KG1 (cell line): Measurements from ENCODE around the gene CAPNS1.
"Not testable (repeated sequence)": the region's sequence is repeated elsewhere in the genome, so short reads cannot be mapped to it uniquely, and the experiment has no call there.

Source experiments
- DNase-seq: peaks from one replicate; lab custom pipeline; 2025; lab: John Stamatoyannopoulos, UW

The CAPNS1 gene

DNA sequence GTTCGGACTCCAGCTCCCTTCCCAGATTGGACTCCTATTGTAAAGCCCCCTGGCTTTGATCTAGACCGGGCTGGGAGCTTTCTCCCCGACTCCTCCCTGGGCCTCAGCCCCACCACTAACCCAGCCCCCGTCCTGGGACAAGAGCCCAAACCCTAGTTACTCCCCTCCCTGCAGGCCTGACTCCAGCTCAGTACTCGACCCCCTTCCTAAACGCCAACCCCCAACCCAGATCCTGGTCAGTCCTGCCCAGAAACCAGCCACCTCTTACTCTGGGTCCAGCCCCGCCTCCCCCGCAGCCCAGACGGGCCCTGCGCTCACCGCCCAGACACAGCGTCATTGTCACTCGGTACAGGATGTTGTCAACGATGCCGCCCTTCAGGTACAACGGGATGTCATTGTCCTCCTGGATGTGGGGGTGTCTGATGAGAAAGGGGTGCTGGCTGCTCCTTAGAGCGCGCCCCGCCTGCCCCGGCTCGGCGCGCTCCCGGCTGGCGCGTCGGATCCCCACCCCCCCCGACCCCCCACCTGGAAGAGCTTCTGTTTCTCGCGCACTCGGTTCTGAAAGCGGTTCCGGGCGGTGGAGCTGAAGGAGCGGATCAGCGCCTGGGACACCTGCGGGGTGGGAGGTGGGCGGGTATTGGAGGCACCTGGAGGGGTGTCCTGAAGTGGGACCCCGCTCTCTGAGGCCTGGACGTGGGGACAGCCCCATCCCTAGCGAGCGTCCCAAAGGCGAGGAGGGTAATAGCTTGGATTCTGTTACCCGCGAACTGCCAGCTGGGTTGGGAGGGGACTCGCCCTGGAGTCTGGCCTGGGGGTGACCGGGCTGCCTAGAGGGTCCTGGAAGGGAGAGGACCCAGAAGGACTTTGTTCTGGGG lies 11.5 kb downstream of the CAPNS1 start:
- DNase-seq = no peak

- no peak for DNase-seq
Observed at GRCh38 chr19:36152019-36152351, 12.1 kb downstream of the CAPNS1 start.

- DNase-seq = no peak
Observed at GRCh38 chr19:36152352-36153091, 12.7 kb downstream of the CAPNS1 start, which contains the start of gene COX7A1. Gene COX7A1 (minus strand): TSS chr19:36152447. CDS start chr19:36152407, 40 bp downstream.

DNA sequence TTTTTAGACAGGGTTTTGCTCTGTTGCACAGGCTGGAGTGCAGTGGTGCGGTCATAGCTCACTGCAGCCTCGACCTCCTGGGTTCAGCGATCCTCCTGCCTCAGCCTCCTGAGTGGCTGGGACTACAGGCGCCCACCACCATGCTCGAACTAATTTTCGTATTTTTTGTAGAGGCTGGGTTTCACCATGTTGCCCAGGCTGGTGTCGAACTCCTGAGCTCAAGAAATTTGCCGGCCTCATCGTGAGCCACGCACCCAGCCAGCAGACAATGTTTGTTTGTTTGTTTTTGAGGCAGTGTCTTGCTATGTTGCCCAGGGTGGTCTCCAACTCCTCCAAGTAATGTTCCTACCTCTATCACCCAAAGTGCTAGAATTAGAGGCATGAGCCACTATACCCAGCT lies 13.3 kb downstream of the CAPNS1 start:
- DNase-seq = no peak

GRCh38 chr19:36160821-36161596 lies 21.1 kb downstream of the CAPNS1 start:
- DNase-seq = no peak

DNA sequence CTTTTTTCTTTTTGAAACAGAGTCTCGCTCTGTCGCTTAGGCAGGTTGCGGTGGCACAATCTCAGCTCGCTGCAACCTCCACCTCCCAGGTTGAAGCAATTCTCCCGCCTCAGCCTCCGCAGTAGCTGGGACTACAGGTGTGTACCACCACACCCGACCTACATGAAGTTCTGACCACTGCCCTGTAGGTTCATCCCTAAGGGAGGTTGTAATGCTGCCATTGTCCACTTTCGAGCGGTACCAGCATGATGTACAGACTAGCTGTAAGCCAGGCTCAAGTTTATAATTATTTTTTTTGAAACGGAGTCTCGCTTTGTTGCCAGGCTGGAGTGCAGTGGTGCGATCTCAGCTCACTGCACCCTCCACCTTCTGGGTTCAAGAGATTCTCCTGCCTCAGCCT lies 23.9 kb downstream of the CAPNS1 start:
- no peak for DNase-seq

GRCh38 chr19:36169084-36169760 lies 29.4 kb downstream of the CAPNS1 start:
- DNase-seq = no peak

- no peak for DNase-seq
Observed at GRCh38 chr19:36172852-36173251, 33.0 kb downstream of the CAPNS1 start.

GRCh38 chr19:36173846-36174245 lies 34.0 kb downstream of the CAPNS1 start:
- DNase-seq = not testable (repeated sequence)

- DNase-seq = not testable (repeated sequence)
Observed at GRCh38 chr19:36179077-36179476, 39.2 kb downstream of the CAPNS1 start.

DNA sequence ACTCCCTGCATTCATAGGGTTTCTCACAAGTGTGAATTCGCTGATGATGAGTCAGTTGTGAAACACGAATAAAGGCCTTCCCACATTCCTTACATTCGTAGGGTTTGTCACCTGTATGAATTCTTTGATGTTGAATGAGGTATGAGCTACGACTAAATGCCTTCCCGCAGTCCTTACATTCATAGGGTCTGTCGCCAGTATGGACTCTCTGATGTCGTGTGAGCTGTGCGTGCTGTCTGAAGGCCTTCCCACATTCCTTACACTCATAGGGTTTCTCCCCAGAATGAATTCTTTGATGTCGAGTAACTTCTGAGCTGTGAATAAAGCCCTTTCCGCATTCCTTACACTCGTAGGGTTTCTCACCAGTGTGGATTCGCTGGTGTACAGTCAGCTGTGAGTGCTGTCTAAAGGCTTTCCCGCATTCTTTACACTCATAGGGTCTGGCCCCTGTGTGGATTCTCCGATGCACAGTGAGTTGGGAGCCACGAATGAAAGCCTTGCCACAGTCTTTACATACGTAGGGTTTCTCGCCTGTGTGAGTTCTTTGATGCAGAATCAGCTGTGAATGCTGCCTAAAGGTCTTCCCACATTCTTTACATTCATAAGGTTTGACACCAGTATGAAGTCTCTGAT lies 42.9 kb downstream of the CAPNS1 start:
- no peak for DNase-seq

GRCh38 chr19:36183245-36183628 lies 43.4 kb downstream of the CAPNS1 start:
- no peak for DNase-seq

GRCh38 chr19:36186722-36187121 lies 46.9 kb downstream of the CAPNS1 start:
- not testable (repeated sequence) for DNase-seq

DNA sequence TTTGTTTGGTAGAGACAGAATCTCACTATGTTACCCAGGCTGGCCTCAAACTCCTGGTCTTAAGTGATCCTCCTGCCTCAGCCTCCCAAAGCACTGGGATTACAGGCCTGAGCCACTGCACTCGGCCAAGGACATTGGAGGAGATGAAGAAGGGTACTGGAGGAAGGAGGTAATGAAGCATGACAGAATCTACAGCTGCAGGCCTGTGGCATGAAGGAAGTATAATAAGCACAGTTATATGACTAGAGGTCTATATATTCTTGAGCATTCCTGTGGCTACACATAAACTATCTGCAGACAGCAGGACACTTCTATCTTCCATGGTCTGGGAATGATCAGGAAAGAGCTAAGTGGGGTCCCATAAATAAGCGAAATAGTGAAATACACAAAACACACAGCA lies 56.4 kb downstream of the CAPNS1 start:
- DNase-seq = no peak

- no peak for DNase-seq
Observed at GRCh38 chr19:36198119-36198518, 58.3 kb downstream of the CAPNS1 start.
